Urinary bladder (tissue), 4 donors: ENCODE measurements around the gene BTBD16. TPM values are rescaled to one million over a fixed set of nuclear protein-coding genes. Genes with fewer than 3 reads are reported as not detected.

Experiments used
- DNase-seq: peaks from one replicate; pipeline ENCODE4 v3.0.0-alpha.2; 2015; ENCODE audit errors: extremely low spot score
- H3K27ac ChIP-seq: one replicate; pipeline ENCODE4 v1.5.1; 2013; ENCODE audit warnings: low read depth, mild to moderate bottlenecking, moderate library complexity
- H3K36me3 ChIP-seq: one replicate; pipeline ENCODE4 v1.6.1; 2013; ENCODE audit warnings: mild to moderate bottlenecking, moderate library complexity; ENCODE audit not compliant: insufficient read depth
- H3K4me1 ChIP-seq: one replicate; pipeline ENCODE4 v1.6.1; 2013; ENCODE audit warnings: mild to moderate bottlenecking, moderate library complexity; ENCODE audit not compliant: insufficient read depth
- H3K4me3 ChIP-seq: one replicate; pipeline ENCODE4 v1.5.1; 2013; ENCODE audit warnings: low read depth, low read length
- WGBS: extraction: QIAGEN DNeasy Blood & Tissue Kit; methylation state at CpG from one replicate; pipeline ENCODE4 v1.1.7; 2013; 5-methylcytosine and 5-hydroxymethylcytosine counted together
- polyA plus RNA-seq: library from polyadenylated mRNA; stranded (reverse); fragments of 200-250 nt; gene quantifications from one replicate; pipeline ENCODE4 v1.2.3, GENCODE V29; 2013
- total RNA-seq: library from RNA; depleted of rRNA; stranded (reverse); fragments of >200 nt; gene quantifications from one replicate; pipeline ENCODE4 v1.2.3, GENCODE V29; 2014
- donor health status: healthy with polysubstance abuse.
- donor health status: healthy.

BTBD16 gene
- total and polyA plus RNA-seq, 2 donors, result 2.6 to 10.2 TPM

DNA sequence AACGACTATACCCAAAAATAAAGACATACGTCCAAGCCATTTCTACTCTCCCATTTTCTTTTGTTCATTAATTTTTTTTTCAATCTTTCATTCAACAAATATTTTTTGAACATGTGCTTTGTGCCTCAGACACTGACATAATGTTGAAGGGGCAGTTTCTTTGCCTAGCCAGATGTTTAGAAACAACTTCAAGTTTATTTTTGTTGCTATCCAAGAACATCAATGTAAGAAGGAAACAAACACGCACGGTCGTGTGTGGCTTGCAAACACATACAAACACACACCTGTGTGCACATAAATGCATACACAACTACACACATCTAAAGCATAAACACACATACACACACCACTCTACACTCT lies 39.9 kb downstream of the BTBD16 start:
- Histone ChIP-seq H3K4me1 (no peaks in the 10 kb centered on the region), H3K27ac (no peak overlapping the region), H3K4me3 (no peak overlapping the region), H3K36me3 (no peaks in the 10 kb centered on the region)
- WGBS, result 64% methylated on average over 5 of the region's 5 CpGs
- DNase-seq, result no peak

DNA sequence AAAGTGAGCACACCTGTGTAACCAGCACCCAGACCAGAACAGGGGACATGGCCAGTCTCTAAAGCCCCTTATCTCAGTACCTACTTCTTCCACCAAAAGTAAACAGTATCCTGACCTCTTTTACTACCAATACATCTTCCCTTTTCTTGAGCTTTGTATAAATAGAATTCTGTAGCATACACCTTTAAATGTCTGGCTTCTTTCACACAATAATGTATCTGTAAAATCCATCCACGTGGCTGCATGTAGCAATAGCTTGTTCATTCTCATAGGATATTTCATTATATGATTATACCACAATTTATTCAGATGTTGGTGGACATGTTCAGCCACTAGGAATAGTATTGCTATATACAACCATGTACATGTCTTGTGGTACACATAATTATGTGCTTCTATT lies 40.6 kb downstream of the BTBD16 start:
- WGBS, result 49% methylated on average over 1 of the region's 1 CpG
- Histone ChIP-seq H3K4me1 (no peaks in the 10 kb centered on the region), H3K36me3 (no peaks in the 10 kb centered on the region), H3K4me3 (no peak overlapping the region), H3K27ac (peak overlapping the region; percentile 16)
- DNase-seq, result no peak

DNA sequence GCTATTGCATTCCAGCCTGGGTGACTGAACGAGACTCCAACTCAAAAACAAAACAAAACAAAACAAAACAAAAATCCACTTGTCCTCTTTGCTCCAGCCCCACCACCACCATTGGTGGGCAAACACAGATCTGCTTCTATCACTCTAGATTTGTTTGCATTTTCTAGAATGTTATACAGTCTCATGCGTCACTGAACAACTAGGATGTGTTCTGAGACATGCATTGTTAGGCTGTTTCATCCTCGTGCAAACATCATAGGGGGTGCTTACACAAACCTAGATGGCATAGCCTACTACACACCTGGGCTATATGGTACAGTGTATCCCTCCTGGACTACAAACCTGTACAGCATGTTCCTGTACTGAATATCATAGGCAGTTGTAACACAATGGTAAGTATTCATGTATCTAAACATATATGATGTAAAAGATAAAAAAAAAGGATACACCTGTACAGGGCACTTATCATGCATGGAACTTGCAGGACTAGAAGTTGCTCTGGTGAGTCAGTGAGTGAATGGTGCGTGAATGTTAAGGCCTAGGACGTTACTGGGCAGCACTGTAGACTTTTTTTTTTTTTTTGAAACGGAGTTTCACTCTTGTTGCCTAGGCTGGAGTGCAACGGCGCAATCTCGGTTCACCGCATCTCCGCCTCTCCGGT lies 45.3 kb downstream of the BTBD16 start:
- H3K4me3 ChIP-seq, result no peak overlapping the region
- no peaks in the 10 kb centered on the region for H3K4me1 ChIP-seq
- no peak overlapping the region for H3K27ac ChIP-seq
- no peak for DNase-seq
- 91% methylated on average over 12 of the region's 12 CpGs for WGBS
- no peaks in the 10 kb centered on the region for H3K36me3 ChIP-seq

DNA sequence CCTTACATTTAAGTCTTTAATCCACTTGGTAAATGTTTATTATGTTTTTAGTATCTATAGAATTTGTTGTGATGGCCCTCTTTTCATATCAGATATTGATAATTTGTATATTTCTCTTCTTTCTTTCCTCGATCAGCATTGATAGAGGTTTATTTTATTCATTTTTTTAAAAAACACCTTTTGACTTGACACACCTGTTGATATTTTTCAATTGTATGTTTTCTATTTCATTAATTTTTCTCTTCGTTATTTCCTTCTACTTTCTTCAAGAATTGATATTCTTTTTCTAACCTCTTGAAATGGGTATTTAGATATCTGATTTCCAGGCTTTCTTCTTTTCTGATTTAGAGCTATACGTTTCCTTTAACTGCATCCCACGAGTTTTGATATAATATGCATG lies 50.9 kb downstream of the BTBD16 start:
- Histone ChIP-seq H3K27ac (no peak overlapping the region), H3K4me3 (no peak overlapping the region), H3K4me1 (no peaks in the 10 kb centered on the region), H3K36me3 (no peaks in the 10 kb centered on the region)
- DNase-seq, result no peak
- 82% methylated on average over 4 of the region's 4 CpGs for WGBS

DNA sequence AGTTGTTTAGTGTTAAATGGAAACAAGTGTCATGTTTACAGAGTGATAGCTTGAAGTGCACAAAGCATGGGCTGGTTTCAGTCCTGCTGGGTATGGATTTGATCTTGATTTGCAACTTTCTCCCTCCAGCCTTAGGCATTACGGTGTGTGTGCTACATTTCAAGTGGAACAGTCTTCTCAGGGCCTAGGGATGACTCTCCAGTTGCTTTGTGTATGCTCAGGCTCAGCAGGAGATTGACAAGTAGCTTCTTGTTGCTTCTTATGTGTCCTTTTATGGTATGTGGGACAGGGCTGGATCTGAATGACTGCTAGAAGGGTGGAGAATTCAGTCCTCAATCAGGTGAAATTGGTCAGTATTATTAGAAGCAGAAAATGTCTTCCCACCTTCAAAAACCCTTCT lies 52.1 kb downstream of the BTBD16 start:
- DNase-seq, result no peak
- Histone ChIP-seq H3K27ac (no peak overlapping the region), H3K4me1 (no peaks in the 10 kb centered on the region), H3K36me3 (no peaks in the 10 kb centered on the region), H3K4me3 (no peak overlapping the region)
- 66% methylated on average over 1 of the region's 1 CpG for WGBS

DNA sequence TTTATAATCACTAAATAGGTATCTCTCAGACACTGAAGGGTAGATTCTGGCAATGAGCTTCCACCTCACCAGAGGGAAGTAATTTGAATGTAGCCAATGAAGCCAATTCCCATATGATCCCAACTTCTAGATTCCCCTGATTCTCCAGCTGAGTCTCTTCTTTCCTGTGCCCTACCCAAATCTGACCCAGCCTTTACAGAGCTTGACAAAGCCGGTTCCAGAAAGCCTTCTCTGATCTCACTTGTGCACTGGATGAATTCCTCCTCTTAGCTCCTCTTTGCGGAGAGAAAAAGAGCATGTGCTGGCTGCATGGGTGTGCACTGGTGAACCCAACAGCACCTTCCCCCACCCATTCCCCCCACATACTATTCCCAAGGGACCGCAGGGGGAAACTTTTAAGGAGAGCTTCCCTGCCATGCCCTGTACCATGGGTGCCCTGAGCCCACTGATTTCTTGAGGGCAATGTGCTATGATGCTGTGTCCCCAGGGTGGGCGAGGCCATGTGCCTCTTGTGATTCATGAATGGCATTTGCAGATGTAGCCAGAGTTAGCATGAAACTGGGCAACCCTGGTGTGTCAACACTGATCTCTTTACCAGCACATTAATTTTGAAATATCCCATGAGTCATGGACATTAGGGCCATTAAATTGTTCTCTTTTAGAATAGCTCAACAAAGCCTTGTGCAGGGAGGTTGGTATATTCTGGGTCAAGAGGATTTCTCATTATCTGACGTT lies 53.0 kb downstream of the BTBD16 start:
- 88% methylated on average over 5 of the region's 5 CpGs for WGBS
- DNase-seq, result no peak
- H3K36me3 ChIP-seq, result no peaks in the 10 kb centered on the region

DNA sequence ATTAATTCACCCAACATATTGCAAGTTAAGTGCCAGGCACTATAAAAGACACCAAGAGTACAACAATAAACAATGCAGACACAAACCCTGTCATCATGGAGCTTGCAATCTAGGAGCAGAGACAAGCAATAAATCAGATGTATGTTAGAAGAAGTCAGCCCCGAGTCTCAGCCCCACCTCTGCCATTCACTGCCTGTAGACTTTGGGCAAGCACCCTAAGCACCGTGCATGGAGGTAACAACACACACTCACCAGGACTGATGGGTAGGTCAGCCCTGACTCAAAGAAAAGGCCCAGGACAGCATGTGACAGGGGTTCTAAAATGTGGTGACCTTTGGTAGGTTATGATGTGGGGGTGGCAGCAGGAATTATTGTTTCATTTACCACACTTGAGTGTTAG lies 54.1 kb downstream of the BTBD16 start:
- WGBS, result 89% methylated on average over 2 of the region's 2 CpGs
- H3K4me1 ChIP-seq, result no peaks in the 10 kb centered on the region
- no peak overlapping the region for H3K4me3 ChIP-seq
- no peak overlapping the region for H3K27ac ChIP-seq
- DNase-seq, result no peak
- no peaks in the 10 kb centered on the region for H3K36me3 ChIP-seq

More for the DNA sequence above, 53.0 kb downstream of the BTBD16 start:
- no peak overlapping the region for H3K27ac ChIP-seq
- no peak overlapping the region for H3K4me3 ChIP-seq
- H3K4me1 ChIP-seq, result no peaks in the 10 kb centered on the region

DNA sequence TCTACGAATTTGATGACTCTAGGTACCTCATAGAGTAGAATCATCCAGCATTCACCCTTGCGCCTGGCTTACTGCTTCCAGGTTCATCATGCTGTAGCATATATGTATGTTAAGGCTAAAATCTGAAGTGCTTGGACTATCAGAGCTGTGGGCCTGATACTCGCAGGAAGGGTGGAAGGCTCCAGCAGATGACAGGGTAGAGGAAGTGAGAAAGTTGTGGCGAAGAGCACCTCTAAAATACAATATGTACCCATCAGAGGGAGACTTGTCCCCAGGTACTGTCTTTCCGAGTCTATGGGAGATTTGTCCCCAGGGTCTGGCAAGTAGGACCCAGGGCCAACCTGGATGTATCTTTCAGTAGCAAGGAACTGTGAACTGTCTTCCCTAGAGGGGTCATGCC lies 55.3 kb downstream of the BTBD16 start:
- H3K27ac ChIP-seq, result no peak overlapping the region
- 89% methylated on average over 5 of the region's 5 CpGs for WGBS
- H3K36me3 ChIP-seq, result no peaks in the 10 kb centered on the region
- H3K4me3 ChIP-seq, result no peak overlapping the region
- no peaks in the 10 kb centered on the region for H3K4me1 ChIP-seq
- DNase-seq, result no peak

DNA sequence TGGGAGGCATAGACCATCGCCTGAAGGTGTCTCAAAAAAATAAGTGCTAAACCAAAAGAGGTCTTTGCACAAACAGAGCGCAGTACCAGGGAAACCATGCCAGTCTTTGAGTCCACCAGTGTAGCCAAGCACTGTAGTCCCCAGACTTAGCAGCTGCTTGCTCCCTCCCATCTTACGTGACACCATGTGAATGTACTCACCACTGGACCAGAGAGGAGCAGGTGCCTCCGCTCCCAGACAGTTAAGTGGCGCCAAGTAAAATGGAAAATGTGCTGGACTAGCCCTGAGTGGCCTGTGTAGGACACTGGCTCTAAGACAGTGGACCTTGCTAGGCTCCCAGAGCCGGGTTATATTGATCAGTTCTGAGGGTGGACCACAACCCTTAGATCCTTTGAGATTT lies 55.7 kb downstream of the BTBD16 start:
- Histone ChIP-seq H3K4me1 (no peaks in the 10 kb centered on the region), H3K36me3 (no peaks in the 10 kb centered on the region), H3K4me3 (no peak overlapping the region), H3K27ac (no peak overlapping the region)
- DNase-seq, result no peak
- 89% methylated on average over 6 of the region's 6 CpGs for WGBS

DNA sequence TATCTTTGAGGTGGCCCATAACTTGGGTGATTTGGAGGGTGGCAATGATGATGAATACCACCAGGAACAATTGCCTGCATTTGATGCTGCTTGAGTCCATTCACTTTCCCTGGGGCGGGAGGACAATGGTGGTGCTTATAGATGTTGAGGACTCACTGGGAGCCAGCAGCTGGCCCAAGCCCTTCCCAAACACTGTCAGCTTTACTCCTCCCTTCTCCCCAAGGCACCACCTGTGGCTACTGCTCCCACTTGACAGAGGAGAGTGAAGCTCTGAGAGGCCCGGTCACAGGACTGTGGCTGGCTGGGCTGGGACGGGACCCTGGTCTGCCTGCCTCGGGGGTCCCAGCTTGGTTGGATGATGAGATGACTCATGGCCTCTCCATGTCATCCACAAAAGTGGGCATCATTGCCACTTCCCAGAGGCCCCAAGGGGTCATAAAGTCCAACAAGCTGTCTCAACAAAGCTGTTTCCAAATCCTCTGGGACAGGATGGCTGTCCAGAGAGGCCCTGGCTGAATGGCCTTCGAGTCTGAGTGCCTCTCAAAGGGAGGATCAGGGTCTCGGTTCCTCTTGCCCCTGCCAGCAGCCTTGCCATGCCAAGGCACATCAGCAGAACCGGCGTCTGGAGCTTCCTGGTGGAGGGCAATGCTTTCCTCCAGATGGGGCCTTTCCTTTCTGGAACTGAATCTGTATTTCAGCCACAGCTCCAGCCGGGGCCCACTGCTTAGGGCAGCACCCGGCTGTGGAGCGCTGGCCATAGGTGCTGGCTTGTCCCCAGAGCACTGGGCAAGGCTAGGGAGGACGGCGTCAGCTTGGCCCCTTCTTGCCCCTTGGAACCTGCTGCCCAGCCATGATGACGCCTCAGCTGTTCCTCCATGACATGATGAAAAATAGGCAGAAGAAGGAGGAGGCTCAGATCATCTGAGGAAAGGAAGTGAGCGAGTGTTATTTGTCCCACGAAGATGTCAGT lies 56.4 kb downstream of the BTBD16 start:
- no peaks in the 10 kb centered on the region for H3K36me3 ChIP-seq
- H3K27ac ChIP-seq, result no peak overlapping the region
- DNase-seq, result no peak
- H3K4me3 ChIP-seq, result no peak overlapping the region
- H3K4me1 ChIP-seq, result no peaks in the 10 kb centered on the region
- 91% methylated on average over 16 of the region's 16 CpGs for WGBS

DNA sequence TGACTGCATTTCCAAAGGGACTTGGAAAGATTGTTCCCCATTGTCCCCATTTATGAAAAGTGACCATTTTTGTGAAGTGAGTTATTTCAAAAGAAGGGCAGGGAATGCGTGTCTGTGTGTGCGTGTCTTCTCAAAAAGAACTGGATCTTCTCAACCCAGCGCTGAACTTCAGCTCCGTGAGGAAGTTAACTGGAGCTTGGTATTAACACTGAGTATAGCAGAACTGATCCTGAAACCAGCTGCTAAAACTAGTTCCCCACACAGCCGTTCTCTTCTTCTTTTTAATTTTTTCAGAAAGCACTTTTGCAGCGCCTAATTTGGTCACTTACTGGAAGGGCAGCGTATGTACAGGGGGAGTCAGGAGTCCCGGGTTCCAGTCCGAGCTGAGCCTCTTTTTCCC lies 57.6 kb downstream of the BTBD16 start:
- no peak for DNase-seq
- WGBS, result 77% methylated on average over 9 of the region's 9 CpGs
- Histone ChIP-seq H3K27ac (no peak overlapping the region), H3K36me3 (no peaks in the 10 kb centered on the region), H3K4me3 (no peak overlapping the region), H3K4me1 (no peaks in the 10 kb centered on the region)

DNA sequence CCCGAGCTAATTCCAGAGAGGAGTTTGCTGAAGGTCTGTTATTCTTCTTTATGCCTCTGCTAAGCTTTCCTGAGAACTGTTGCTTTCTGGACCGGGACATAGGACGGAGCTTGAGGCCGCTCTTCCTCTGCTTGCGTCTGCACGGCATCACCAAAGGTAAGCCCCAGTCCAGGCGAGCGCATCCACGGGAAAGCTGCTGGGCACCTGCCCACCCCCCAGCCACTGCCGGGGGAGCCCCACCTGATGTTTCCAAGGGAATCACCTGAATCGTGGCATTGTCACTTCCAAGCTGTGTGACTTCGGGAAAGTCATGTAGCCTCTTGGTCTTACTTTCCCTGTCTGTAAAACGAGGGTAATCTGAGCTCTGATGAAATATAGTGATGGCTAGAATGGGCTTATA lies 58.3 kb downstream of the BTBD16 start:
- no peak for DNase-seq
- H3K4me3 ChIP-seq, result no peak overlapping the region
- H3K36me3 ChIP-seq, result no peaks in the 10 kb centered on the region
- WGBS, result 83% methylated on average over 13 of the region's 13 CpGs
- no peak overlapping the region for H3K27ac ChIP-seq
- no peaks in the 10 kb centered on the region for H3K4me1 ChIP-seq

DNA sequence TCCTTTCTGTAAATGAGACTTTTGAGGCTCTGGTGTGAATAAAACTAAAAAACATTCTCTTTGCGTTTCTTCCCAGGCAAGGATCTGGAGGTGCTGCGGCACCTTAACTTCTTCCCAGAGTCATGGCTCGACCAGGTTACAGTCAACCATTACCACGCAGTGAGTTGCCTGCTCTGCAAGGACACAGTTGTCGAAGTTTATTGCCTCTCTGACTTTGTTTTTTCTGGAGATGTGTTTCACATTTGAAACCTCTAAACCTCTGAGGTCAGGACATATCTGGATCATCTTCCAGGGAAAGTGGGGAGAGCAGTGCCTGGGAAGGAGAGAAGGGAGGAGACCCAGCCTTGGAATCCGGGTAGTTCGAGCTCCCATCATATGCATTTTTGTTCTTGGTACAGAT lies 60.0 kb downstream of the BTBD16 start:
- no peaks in the 10 kb centered on the region for H3K4me1 ChIP-seq
- no peak for DNase-seq
- no peaks in the 10 kb centered on the region for H3K36me3 ChIP-seq
- H3K27ac ChIP-seq, result no peak overlapping the region
- 78% methylated on average over 7 of the region's 7 CpGs for WGBS
- no peak overlapping the region for H3K4me3 ChIP-seq
